Measurements from ENCODE around the gene DLEU7.

- TF ChIP-seq CTCF (IDR thresholded peaks at IDR 0.05; ENCODE audit: control extremely low read depth in 1 of 3, insufficient read depth in 1 of 3, low read depth in 1 of 3, low read length in 3 of 3) = no peak
- no peak for TF ChIP-seq JUN (IDR thresholded peaks at IDR 0.05; ENCODE audit: low read depth, low read length)
- TF ChIP-seq POLR2AphosphoS5 (IDR thresholded peaks at IDR 0.05; ENCODE audit: low read depth, low read length) = no peak
- TF ChIP-seq MAX (IDR thresholded peaks at IDR 0.05) = no peak
- TF ChIP-seq CBX8 (IDR thresholded peaks at IDR 0.05; ENCODE audit: borderline replicate concordance, low read depth, low read length) = no peak
- TF ChIP-seq POLR2A (IDR thresholded peaks at IDR 0.05; ENCODE audit: control extremely low read depth in 1 of 2, low read depth in 2 of 2, low read length in 2 of 2) = no peak
- TF ChIP-seq EP300 (IDR thresholded peaks at IDR 0.05; ENCODE audit: borderline replicate concordance in 1 of 2, low read depth in 2 of 2, low read length in 2 of 2) = no peak
- no peak for TF ChIP-seq SIN3A (conservative IDR thresholded peaks at IDR 0.05 in 1 of 2, IDR thresholded peaks at IDR 0.05 in 1 of 2; ENCODE audit: low read depth in 1 of 2, low read length in 2 of 2)
- no peak for TF ChIP-seq EZH2 (IDR thresholded peaks at IDR 0.05; ENCODE audit: low read depth, low read length, severe bottlenecking)
- TF ChIP-seq JUND (IDR thresholded peaks at IDR 0.05; ENCODE audit: low read length) = no peak
- TF ChIP-seq SIX5 (IDR thresholded peaks at IDR 0.05; ENCODE audit: low read depth, low read length) = no peak
- no peak for TF ChIP-seq SP1 (IDR thresholded peaks at IDR 0.05; ENCODE audit: low read depth, low read length)
- TF ChIP-seq HDAC6 (IDR thresholded peaks at IDR 0.05; ENCODE audit: low read depth, low read length) = no peak
These were observed 5.5 kb downstream of the DLEU7 start for GRCh38 chr13:50838031-50838430.

Measured in H1 (cell line).